Skin of body (tissue), 2 donors: ENCODE results near the gene SLC8B1. TPM values are rescaled to one million over a fixed set of nuclear protein-coding genes. Genes with fewer than 3 reads are reported as not detected.

Experiments used
- DNase-seq: peaks from one replicate; lab custom pipeline; 2025; lab: John Stamatoyannopoulos, UW
- total RNA-seq: library from RNA; depleted of rRNA; stranded (reverse); fragments of >200 nt; gene quantifications from one replicate; pipeline ENCODE4 v1.2.3, GENCODE V29; 2014

SLC8B1 gene
- total RNA-seq, 1 donor from 2014 or later = 14.1 TPM

DNA sequence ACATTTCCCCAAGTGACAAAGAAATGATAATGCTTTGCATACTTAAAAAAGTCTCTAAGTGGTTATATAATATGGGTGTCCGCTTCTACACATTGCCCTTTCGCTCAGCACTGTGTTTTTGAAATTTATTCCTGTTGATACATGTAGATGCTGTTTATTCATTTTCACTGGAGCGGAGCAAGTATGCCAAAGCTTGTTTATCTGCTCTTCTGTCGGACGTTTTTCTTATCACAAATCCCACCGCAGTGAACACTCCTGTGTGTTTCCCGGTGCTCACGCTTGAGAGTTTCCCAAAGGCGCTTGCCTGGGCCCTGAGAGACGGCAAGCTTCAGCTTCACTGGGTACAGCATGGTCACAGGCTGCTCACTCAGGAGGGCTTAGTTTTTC is 63.5 kb downstream of the SLC8B1 start:
- no peak for DNase-seq

GRCh38 chr12:113270709-113271009 is 64.2 kb downstream of the SLC8B1 start:
- no peak for DNase-seq

DNA sequence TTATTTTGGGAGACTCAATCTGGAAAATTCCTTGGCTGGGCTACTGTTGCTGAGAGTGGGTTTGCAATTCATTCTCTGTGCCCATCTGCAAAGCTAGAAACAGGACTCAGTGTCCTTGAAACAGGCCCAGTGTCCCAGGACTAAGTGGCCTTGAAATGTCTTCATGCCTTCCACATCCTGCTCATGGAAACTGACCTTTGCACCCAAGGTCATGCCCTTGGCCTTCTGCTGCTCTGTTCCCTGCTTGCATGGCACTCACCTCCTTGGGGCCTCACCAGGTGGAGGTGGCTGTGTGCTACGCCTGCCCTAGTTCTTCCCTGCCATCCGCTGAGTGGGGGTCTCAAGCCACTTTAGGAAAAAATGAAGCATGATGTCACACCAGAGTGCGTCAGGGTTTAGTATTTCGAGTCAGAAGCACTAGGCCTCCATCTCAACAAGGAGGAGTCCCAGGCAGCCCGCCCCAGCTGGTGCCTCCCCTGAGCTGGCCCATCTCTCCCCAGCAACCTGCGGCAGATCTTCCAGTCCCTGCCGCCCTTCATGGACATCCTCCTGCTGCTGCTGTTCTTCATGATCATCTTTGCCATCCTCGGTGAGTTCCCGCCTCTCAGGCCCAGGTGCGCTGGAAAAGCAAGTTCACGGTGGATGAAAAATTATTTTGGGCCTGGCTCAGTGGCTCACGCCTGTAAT is 65.5 kb downstream of the SLC8B1 start:
- no peak for DNase-seq

- DNase-seq = no peak
Measured at GRCh38 chr12:113268621-113269020, 66.3 kb downstream of the SLC8B1 start.

DNA sequence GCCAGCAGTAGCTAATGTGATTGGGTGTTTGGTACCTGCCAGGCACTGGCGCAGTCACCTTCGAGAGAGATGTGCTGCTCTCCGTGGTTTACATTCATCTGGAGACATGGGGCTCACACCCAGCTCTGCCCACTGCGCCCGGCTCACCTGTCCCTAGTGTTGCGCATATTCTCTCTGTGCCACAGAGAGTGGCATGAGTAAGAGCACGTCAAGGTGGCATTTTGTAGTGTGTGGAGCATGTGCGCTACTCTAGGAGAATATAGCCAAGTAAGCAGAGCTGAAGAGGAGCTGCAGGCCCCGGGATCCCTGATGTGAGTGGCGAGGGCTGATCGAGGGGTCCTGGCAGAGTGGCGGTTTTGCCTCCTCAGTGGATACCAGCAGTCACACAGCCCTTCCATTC is 66.8 kb downstream of the SLC8B1 start:
- DNase-seq = no peak

DNA sequence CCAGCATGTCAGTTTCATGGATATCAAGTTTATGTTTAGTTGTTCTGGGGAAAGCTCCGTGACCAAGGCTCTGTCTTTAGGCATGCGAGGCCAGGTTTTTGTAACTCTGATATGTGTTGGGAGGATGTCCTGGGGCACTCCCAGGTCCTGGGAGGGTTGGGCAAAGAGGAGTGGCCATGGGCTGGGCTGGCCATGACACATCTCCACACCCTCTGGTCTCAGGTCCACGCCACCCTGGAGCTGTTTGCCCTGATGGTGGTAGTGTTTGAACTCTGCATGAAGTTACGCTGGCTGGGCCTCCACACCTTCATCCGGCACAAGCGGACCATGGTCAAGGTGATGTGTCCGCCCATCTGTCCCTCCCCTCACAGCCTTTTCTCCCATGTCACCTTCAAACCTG is 67.3 kb downstream of the SLC8B1 start:
- no peak for DNase-seq

GRCh38 chr12:113266106-113266895 is 68.6 kb downstream of the SLC8B1 start:
- DNase-seq = no peak

DNA sequence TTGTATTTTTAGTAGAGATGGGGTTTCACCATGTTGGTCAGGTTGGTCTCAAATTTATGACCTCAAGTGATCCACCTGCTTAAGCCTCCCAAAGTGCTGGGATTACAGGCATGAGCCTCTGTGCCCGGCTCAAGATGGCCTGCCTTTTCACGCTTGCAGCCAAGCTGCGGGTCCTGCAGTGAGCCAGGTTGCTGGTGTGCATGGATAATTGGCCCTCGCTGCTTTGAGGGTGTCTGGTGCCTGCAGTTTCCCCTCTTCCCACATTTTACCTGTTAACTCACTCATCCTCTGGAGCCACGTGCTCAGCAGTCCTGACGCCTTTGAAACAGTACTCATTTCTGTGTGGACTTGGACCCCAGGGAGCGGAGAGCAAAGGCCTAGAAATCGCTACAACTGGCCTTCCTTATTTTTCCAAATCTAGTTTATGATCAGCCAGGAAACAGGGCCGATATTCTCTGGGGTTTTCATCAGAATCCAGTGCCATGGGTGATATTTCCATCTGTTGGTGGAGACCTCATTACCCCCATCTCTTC is 71.4 kb downstream of the SLC8B1 start:
- no peak for DNase-seq

DNA sequence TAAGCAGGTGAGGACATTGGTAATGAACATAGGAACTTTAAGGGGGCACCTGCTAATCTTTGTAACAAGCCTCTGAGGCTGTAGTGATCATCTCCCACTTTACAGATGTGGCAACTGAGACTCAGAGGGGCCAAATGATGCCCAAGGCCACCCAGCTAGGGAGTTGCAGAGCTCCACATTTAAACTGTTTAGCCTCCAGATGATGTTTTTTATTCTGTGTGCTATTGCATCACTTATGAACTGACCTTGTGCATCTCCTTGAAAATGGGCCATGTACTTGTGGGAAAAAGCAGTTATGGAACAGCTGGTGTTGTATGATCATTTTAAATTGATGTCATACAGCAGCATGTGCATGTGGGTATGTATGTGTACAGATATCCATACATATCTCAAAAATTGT is 72.2 kb downstream of the SLC8B1 start:
- DNase-seq = no peak

GRCh38 chr12:113261847-113262470 is 73.0 kb downstream of the SLC8B1 start:
- no peak for DNase-seq

DNA sequence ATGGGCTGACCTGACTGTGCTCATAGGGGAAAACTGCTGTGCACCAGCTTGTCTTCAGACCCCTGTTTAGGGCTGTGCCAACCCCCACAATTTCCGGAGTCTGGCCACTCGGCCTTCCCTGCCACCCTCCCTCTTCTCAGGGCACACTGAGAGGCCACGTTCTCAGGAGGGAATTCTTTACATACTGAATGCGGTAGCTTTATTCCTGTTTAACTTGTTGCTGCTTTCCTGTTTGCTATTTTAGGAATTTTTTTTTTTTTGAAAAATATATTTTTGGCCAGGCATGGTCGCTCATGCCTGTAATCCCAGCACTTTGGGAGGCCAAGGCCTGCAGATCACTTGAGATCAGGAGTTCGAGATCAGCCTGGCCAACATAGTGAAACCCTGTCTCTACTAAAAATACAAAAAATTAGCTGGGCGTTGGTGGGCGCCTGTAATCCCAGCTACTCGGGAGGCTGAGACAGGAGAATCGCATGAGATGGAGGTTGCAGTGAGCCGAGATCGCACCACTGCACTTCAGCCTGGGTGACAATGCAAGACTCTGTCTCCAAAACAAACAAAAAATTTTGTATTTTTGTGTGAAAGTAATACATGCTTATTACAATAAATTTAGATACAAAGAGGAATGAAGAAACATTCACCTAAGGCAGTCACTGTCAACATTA is 74.1 kb downstream of the SLC8B1 start:
- no peak for DNase-seq

- DNase-seq = no peak
Measured at GRCh38 chr12:113260127-113260526, 74.8 kb downstream of the SLC8B1 start.

- DNase-seq = no peak
Measured at GRCh38 chr12:113257564-113257963, 77.3 kb downstream of the SLC8B1 start.

DNA sequence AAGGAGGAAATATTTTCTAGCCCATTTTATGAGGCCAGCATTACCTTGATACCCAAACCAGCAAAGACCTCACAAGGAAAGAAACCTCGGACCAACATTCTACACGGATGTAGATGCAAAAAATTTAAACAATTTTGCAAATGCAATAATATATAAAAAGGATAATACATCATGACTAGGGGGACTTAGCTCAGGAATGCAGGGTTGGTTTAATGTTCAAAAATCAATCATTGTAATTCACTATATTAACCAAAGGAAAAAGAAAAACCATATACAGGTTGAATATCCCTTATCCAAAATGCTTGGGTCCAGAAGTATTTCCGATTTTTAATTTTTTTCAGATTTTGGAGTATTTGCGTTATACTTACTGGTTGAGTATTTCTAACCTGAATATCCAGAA is 80.6 kb downstream of the SLC8B1 start:
- no peak for DNase-seq

GRCh38 chr12:113253532-113254285 is 81.2 kb downstream of the SLC8B1 start:
- DNase-seq = no peak

GRCh38 chr12:113252494-113252893 is 82.4 kb downstream of the SLC8B1 start:
- no peak for DNase-seq

- DNase-seq = no peak
Measured at GRCh38 chr12:113251404-113252070, 83.4 kb downstream of the SLC8B1 start.

- no peak for DNase-seq
Measured at GRCh38 chr12:113250045-113250444, 84.9 kb downstream of the SLC8B1 start.

GRCh38 chr12:113249546-113249945 is 85.4 kb downstream of the SLC8B1 start:
- DNase-seq = no peak

- DNase-seq = no peak
Measured at GRCh38 chr12:113248842-113249435, 86.0 kb downstream of the SLC8B1 start.
